Measurements from ENCODE around the gene OPN1SW.

The OPN1SW gene, protein sequence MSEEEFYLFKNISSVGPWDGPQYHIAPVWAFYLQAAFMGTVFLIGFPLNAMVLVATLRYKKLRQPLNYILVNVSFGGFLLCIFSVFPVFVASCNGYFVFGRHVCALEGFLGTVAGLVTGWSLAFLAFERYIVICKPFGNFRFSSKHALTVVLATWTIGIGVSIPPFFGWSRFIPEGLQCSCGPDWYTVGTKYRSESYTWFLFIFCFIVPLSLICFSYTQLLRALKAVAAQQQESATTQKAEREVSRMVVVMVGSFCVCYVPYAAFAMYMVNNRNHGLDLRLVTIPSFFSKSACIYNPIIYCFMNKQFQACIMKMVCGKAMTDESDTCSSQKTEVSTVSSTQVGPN

DNA sequence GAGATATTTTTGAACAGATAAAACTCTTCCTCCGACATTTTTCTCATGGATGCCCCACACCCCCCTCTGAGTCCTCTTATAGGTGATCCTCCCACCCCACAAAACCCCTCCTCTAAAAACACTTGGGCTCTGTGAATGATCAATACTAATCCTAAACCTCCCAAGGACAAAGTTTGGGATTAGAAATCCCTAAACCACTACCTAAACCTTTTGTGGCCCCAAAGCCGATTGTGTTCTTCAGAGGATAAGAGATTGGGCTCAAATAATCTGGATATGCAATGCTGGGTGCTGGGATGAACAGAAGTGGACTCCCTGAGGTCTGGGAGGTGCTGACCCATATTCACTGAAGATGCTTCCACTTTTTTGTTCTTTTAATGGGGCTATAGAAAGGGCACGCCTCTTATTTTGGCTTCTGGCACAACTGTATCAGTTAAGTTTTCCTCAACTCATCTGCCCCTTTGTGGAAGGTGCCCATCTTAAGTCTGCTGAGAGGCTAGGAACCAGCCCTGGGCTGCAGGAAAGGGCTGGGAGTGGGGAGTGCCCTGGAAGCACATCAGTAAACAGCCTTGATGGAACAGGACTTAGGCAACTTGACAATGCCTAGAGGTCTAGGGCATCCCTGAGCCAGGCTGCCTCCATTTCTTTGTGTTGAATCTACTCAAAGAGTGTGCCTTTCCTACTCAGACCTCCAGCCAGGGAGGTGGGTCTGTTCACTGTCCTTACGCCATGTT lies at the start of gene OPN1SW:
OPN1SW (minus strand) TSS at position 51 of the 731 bp plus-strand sequence; CDS start at position 38, 13 bp downstream.
- DNase-seq = no peak
- TF ChIP-seq POLR2A (IDR thresholded peaks at IDR 0.05; ENCODE audit: low read length) (no peak), GATA1 (IDR thresholded peaks at IDR 0.05; ENCODE audit: low read depth, low read length) (no peak)

DNA sequence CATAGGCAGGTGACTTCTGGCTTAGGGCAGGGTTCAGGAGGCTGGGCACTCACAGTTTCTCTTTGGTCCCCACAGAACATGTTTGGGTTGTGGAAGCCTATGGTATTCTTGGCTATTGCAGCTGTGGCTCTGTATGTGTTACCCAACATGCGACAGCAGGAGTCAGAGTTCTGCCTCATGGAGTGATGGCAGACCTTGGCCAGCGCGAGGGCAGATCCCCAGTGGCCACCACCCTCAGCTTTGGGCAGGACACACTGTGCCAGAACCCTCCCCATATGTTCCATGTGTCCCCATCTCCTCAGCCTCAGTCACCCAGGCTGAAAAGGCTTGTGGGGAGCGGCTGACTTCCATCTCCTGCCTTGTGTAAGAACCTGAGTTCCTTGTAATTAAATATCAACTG lies 46.1 kb upstream of the OPN1SW start:
- DNase-seq = no peak
- no peak for TF ChIP-seq GATA1 (IDR thresholded peaks at IDR 0.05; ENCODE audit: low read depth, low read length)
- no peak for TF ChIP-seq POLR2A (IDR thresholded peaks at IDR 0.05; ENCODE audit: low read length)

DNA sequence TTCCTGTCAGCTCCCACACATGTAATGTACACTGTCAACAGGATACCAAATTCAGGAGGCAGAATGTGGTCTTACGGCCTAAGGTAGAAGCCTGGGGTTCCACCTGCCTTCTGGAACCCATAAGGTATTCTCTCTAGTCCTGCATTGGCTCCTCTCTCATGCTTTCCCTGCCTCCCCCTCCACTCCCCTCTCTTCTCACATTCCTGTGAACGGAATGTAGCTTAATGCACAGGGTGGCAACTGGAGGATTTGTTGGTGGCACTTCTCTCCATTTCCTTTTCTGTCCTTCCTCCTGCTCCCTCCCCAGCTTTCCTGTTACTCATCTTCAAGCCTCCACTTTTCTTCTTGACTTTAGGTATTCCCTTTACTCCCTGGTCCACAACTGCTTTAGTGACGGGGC lies 43.1 kb upstream of the OPN1SW start:
- DNase-seq = no peak
- TF ChIP-seq POLR2A (IDR thresholded peaks at IDR 0.05; ENCODE audit: low read length) (no peak), GATA1 (IDR thresholded peaks at IDR 0.05; ENCODE audit: low read depth, low read length) (no peak)

DNA sequence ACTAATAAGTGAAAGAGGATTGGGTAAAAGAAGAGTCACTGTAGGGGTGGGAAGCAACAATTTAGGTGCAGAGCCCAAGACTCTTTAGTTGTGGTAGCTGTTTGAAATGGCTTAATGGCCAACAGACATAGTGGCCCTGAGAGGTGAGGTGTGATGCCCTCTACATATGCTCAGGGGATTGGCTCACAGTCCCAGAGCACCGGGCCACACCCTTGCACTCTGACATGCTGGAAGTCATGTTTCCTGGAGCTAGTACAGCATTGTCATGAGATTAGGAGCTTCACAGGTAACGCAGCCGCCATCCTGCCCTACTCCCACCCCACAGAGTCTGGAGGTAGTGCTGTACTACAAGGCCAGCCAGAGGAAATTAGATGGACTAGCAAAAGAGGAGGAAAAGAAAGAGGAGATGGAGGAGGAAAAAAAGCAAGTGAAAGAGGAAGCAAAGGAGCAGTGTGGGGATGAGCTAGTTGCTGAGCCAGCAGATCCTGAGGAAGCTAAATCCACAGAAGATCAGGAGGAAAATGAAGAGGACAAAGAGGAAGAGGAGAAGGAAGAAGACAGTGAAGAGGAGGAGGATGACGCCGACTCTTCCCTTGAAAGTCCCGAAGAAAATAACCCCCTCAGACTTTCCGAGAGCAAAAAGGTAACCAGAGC lies 39.8 kb upstream of the OPN1SW start:
- no peak for TF ChIP-seq POLR2A (IDR thresholded peaks at IDR 0.05; ENCODE audit: low read length)
- no peak for TF ChIP-seq GATA1 (IDR thresholded peaks at IDR 0.05; ENCODE audit: low read depth, low read length)
- no peak for DNase-seq

DNA sequence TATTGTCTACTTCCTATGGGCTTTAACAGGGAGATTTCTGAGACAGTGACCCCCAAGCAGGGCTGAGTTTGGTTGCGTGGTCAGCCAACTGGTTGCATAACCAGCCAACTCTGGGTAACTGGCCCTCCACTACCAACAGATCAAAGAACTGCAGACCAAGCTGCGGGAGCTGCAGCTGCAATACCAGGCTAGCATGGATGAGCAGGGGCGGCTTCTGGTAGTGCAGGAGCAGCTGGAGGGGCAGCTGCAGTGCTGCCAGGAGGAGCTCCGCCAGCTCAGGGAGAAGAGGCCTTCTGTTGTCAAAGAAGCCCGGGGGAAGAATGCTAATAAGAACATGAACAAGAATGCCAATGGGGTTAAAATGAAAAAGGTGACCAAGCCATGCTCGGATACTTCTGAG lies 38.9 kb upstream of the OPN1SW start:
- DNase-seq = no peak
- no peak for TF ChIP-seq GATA1 (IDR thresholded peaks at IDR 0.05; ENCODE audit: low read depth, low read length)
- no peak for TF ChIP-seq POLR2A (IDR thresholded peaks at IDR 0.05; ENCODE audit: low read length)

DNA sequence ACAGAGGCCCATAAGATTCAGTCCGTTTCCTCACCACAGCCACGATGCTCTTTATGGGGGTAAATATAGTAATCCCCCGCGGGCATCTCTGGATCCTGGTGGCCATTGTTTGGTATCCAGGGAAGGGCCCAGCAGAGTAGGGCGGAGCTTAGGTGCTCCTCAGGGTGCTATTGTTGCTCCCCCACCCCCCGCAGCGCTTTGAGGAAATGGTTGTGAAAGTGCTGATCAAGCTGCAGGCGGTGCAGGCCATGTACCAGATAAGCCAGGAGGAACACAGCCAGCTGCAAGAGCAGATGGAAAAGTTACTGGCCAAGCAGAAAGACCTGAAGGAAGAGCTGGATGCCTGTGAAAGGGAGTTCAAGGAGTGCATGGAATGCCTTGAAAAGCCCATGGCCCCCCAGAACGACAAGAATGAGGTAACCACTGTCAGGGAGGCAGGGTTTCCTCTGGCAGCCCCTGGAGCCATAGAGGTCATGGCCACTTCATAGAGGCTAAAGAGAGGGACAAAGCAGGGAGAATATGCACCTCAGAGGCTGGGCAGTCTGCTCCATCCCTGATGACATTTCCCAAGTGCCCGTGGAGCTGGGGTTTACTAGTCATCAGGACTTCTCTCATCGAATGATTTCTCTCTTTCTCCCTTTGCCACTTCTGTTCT lies 37.0 kb upstream of the OPN1SW start:
- peak; percentile 21 to 49 for DNase-seq
- TF ChIP-seq POLR2A (IDR thresholded peaks at IDR 0.05; ENCODE audit: low read length) = no peak
- TF ChIP-seq GATA1 (IDR thresholded peaks at IDR 0.05; ENCODE audit: low read depth, low read length) = no peak

DNA sequence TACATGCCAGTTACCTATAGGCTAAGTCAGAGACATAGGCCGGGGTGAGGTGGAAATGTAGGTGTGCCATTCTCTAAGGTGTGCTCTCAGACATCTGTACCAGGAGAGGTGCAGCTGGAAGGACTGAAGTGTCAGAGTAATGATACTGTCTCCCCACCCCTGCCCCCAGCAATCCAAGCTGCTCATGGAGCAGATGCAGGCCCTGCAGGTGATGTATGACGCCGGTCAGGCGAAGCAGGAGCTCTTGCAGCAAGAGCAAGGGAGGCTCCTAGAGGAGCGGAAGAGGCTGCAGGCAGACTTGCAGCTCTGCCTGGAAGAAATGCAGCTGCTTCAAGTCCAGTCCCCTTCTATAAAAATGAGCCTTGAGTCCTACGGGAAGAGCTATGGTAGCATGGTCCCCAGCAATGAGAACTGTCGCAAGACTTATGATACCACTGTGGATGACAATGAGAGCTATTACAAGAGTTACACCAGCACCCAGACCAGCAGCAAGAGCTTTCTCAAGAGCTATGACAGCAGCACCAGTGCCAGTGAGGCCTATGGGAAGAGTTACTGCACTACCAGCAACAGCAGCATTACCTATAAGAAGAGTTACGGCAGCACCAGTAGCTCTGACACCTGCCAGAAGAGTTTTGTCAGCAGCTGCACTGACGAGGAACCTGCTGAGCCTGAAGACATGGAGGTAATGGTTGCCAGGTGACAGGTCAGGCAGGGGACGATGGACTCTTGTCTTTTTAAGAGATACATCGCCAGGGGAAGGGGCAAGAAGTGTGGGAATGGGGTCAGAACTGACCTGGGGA lies 36.2 kb upstream of the OPN1SW start:
- DNase-seq = no peak
- TF ChIP-seq POLR2A (IDR thresholded peaks at IDR 0.05; ENCODE audit: low read length) (no peak), GATA1 (IDR thresholded peaks at IDR 0.05; ENCODE audit: low read depth, low read length) (no peak)

DNA sequence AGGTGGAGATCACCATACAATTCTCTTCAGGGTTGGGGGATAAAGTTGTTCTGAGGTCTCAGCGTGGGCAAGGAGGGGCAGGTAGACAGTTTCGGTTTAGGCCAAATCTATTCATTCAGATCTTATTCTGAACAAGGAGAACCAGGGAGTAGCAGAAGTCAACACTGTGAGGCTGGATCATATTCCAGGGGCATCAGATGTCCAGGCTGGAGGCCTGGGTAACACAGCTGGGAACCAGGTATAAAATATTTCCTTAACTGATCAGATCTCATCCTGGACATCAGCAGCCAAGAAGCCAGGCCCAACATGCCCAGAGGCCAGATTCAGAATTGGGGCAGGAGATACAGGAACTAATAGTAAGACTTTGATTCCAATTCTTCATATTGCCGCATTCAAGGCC lies 35.4 kb upstream of the OPN1SW start:
- DNase-seq = no peak
- no peak for TF ChIP-seq POLR2A (IDR thresholded peaks at IDR 0.05; ENCODE audit: low read length)
- no peak for TF ChIP-seq GATA1 (IDR thresholded peaks at IDR 0.05; ENCODE audit: low read depth, low read length)

DNA sequence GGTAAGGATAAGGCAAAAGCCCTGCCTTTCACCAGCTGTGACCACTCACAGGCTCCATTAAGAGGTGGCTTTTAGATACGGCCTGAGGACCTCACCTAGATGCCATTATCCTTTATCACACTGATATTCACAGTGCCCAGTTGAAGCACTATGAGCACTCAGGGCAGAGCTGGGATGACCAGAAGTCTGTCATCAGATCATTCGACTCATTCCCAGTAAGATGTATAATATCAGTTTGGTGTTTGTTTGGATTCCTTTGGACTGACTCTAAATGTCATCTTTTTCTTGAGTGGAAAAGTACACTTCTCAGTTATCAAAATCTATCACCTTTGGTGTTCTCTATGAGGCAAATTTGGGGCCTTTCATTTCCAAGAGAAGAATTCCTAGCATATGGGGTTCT lies 34.9 kb upstream of the OPN1SW start:
- TF ChIP-seq GATA1 (IDR thresholded peaks at IDR 0.05; ENCODE audit: low read depth, low read length) (no peak), POLR2A (IDR thresholded peaks at IDR 0.05; ENCODE audit: low read length) (no peak)

DNA sequence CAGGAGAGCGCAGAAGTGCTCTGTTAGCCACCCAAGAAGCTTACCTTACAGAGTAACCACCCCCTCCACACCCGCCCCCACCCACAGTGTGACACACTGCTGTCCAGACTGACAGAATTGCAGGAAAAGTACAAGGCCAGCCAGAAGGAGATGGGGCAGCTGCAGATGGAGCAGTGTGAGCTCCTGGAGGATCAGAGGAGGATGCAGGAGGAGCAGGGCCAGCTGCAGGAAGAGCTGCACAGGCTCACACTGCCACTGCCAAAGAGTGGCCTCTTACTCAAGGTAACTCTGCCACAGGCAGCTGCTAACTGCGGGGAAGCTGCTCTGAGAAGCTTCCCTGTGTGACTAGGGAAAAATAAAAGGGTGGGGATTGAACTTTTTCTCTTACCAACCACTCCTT lies 33.8 kb upstream of the OPN1SW start:
- TF ChIP-seq GATA1 (IDR thresholded peaks at IDR 0.05; ENCODE audit: low read depth, low read length) (no peak), POLR2A (IDR thresholded peaks at IDR 0.05; ENCODE audit: low read length) (no peak)
- DNase-seq = no peak

More for the DNA sequence above, 34.9 kb upstream of the OPN1SW start:
- DNase-seq = no peak

DNA sequence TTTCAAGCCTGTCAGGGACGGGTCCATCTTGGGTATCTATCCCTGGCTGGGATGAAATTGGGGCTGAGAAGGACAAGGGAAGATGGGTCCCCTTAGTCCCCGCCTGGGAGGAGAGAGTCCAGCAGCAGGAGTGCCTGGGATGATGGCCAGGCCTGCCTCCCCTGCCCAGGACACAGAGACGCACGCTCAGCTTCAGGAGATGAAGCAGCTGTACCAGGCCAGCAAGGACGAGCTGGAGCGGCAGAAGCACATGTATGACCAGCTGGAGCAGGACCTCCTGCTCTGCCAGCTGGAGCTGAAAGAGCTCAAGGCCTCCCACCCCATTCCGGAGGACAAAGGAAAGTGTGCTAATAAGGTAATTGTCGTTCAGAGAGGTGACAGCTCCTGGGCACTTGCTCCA lies 31.6 kb upstream of the OPN1SW start:
- DNase-seq = no peak
- no peak for TF ChIP-seq GATA1 (IDR thresholded peaks at IDR 0.05; ENCODE audit: low read depth, low read length)
- no peak for TF ChIP-seq POLR2A (IDR thresholded peaks at IDR 0.05; ENCODE audit: low read length)

DNA sequence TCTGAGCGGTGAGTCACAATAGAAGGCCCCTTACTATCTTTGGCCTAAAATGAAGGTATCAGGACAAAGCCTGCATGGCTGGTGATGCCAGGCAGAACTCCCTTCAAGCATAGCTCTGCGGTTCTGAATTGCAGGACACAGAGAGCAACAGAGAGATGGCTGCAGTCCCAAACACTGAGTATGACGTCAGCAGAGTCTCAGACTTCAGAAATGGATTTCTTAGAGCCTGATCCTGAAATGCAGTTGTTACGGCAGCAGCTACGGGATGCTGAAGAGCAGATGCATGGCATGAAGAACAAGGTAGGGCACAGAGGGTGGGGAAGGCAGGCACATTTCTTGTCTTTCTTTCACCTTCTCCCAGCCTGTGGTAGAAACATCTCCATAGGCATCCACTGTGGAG lies 29.6 kb upstream of the OPN1SW start:
- no peak for DNase-seq

DNA sequence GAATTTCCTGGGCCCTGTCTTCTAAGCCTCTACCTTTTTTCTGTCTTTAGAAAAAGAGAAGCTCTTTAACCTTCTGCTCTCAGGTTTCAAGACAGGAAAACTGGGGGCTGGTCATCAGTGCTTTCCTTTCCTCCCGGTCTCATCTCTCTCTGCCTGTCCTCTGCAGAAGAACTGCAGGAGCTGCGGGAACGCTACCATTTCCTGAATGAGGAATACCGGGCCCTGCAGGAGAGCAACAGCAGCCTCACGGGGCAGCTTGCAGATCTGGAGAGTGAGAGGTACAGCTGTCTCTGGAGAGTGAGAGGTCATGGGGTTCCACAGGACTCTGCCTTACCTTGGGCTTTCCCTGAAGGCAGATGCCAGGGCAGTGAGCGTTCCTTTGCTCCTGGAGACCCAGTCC lies 28.9 kb upstream of the OPN1SW start:
- no peak for DNase-seq
- no peak for TF ChIP-seq POLR2A (IDR thresholded peaks at IDR 0.05; ENCODE audit: low read length)
- no peak for TF ChIP-seq GATA1 (IDR thresholded peaks at IDR 0.05; ENCODE audit: low read depth, low read length)

More for the DNA sequence above, 29.6 kb upstream of the OPN1SW start:
- no peak for TF ChIP-seq POLR2A (IDR thresholded peaks at IDR 0.05; ENCODE audit: low read length)
- no peak for TF ChIP-seq GATA1 (IDR thresholded peaks at IDR 0.05; ENCODE audit: low read depth, low read length)
